NCI-H446 (cell line): ENCODE data around the gene ZNF492.
"Not testable (repeated sequence)": the region's sequence is repeated elsewhere in the genome, so short reads cannot be mapped to it uniquely, and the experiment has no call there.

Experiments
- DNase-seq, 2 experiments: peaks; one replicate each; lab custom pipeline; 2025; lab: John Stamatoyannopoulos, UW

Gene ZNF492

DNA sequence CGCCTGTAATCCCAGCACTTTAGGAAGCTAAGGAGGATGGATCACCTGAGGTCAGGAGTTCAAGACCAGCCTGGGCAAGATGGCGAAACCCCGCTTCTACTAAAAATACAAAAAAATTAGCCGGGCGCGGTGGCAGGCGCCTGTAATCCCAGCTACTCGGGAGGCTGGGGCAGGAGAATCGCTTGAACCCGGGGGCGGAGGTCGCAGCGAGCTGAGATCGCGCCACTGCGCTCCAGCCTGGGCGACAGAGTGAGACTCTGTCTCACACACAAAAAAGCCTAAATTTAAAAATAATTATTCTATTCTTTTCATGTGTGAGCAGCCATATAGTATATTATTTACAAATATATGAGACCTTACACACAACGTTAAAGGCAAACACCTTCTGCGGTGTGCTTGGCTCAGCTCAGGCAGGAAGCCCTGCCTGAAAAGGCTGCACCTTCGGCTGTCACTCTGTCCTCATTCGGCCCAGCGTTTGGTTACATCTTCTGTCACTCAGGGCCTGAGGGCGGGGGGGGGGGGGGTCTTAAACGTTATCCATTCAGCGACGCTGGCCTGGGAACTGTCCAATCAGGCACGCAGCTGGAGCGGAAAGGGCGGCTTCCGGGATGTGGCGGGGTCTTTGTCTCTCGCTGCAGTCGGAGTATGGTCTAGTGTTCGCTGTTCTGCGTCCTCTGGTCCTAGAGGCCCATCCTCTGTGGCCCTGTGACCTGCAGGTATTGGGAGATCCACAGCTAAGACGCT lies at the start of gene ZNF492:
TSS of gene ZNF492 (plus strand) at position 619 of the 744 bp plus-strand sequence. CDS start 19,076 bp downstream, outside the sequence.
- DNase-seq = not testable (repeated sequence)

DNA sequence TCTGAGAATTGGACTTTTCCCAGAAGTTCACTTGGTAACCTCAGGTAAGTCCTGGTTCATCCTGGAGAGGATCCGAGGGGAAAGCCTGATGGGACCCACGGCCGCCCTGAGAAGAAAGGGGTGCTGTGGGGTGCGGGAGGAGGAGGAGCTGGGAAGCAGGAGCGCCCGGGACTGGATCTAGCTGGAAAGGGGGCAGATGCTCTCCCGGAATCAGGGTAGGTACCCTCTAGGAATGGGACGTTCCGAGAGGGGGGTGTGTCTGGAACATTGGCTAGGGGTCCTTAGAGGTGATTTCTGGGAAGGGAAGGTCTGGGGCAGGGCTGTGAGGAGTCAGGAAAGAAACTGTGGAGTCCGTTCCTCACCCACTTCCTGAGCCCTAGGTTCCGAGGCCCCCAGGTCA lies 38.7 kb upstream of the ZNF492 start:
- no peak for DNase-seq

DNA sequence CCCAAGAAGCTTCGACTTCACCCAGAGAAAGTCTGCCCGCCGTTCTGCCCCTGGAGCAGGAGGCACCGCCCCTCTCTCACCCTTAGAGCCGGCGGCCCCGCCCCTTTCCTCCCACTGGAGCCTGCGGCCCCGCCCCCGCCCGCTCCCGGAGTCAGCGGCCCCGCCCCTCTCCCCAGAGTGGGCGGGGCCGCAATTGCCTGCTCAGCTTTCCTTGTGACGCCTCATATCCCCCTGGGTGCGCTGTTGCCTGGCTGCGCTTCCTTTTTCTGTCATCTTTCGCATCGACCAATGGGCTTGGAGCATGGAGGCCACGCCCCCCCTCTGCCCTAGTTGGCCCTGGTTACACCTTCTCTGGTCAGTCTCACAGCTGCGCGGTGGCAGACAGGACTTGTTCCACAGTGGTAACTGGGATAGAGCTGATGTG lies 38.2 kb upstream of the ZNF492 start:
- no peak for DNase-seq

DNA sequence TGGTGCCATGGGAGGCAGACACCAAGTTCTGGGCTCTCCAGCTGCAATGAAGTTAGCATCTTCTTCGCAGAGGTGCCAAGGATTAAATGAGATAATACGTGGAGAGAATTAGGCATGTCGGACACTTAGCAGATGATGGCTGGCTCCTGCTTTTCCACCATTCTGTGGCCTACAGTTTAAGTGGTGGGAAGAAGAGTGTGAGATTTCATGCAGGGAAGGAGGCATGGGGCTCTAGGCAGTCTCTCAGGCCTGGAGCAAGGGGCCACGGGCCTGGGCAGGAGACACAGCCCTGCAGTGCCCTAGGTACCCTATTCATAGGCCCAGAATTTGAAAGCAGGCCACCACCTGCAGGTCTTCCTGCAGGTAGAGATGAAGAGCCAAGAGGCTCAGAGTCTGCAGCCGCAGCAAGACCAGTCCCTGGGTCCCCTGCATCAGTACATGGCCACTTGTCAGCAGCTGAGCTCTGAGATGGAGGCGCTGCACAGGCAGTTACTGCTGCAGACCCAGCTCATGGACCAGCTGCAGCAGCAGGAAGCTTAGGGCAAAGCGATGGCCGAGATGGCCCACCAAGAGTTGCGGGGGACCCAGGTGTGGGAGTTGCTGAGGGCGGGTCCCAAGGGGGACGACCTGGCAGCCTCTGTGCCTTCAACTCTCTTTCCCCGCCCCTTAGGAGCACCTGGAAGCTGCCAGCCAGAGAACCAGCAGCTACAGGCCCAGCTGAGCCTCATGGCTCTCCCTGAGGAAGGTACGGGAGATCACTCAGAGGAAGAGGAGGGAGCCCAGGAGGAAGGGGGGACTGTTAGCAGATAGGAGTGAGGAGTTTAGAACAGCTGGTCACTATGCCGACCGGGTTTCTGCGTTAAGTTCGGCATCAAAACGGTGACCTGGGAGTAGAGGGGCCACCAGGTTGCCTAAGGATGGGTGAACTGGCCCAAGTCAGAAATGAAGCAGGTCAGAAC lies 33.2 kb upstream of the ZNF492 start:
- DNase-seq = no peak

DNA sequence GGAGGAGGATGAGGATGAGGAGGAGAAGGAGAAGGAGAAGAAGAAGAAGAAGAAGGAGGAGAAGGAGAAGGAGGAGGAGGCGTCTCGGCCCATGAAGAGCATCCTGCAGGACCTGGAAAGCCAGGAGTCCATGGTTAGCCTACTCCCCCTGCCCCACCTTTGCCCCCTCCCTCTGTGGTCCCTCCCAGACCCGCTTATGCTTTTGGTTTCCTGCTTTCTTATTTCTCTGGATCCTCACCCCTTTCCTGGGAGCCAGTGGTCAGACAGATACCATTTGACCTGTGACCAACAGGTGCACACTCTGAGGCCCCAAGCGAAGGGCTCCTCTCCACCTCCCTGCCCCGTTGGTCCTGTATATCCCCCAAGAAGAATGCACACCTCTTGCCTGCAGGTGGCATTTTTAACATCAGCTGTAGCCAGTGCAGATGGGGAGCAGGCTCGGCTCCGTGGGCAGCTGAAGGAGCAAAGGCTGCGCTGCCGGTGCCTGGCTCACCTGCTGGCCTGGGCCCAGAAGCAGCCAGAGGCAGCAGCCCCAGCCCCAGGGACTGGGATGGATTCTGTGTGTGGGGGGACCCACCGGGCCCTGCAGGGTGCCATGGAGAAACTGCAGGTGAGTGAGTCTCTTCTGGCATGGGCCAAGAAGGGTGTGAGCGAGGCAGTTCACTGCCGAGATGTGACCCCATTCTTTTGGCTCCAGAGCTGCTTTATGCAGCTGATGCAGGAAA lies 32.1 kb upstream of the ZNF492 start:
- DNase-seq = no peak

DNA sequence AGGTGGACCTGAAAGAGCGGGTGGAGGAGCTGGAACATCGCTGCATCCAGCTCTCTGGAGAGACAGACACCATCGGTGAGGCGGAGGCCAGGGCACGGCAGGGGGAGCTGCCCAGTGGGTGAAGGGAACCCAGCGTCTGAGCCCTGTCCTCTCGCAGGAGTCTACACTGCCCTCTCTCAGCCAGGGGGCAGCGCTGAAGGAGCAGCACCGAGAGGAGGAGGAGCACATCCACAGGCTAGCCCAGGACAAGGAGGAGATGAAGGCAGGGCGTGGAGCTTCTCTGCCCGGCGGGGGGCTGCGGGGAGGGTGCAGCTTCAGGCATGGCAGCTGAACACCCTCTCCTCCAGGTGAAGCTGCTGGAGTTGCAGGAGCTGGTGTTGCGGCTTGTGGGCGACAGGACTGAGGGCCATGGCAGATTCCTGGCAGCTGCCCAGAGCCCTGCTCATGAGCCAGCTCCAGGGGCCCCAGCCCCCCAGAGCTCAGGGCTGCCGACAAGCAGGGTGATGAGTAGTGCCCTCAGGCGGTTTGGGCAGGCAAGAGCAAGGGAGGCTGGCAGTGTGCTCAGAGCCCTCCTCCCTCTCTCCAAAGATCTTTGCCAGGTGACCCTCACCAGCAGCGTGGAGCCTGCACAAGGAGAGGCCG lies 31.4 kb upstream of the ZNF492 start:
- no peak for DNase-seq

DNA sequence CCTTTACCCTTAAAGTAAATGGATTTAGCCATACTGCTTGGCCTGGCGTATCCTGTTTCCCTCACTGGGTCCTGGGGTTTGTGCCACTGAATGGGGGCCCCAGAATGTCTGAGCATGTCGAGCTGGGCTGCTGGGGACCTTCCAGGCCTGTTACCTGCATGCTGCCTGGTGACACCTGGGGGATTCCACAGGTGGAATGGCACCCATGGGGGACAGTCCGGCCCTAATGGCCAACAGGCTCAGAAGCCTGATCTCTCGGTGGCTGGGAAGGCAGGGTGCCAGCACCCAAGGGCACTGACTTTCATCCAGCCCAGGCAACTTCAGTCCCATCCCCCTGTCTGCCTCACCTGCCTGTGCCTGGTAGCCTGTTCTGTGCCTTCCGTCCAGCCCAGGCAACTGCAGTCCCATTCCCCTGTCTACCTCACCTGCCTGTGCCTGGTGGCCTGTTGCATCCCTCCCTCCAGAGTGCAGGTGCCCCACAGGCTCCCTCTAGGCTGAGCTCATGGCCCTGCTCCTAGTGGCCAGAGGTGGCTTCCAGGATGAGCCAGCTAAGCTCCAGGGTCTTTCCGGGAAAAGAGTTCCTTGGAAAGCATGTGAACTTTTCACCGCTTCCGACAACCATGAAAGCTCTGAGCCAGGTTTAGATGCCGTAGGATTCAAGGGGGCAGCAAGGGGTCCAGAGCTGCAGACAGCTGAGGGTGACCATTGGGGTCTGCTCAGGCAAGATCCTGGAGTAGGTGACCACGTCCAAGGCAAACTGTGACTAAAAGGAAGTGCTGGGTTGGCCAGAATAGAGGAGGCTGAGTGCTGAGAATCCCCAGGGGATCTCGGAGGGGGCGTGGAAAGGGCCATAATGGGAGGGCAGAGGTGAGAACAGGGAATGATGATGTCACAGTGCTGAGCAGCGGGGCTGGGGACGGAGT lies 30.3 kb upstream of the ZNF492 start:
- no peak for DNase-seq

DNA sequence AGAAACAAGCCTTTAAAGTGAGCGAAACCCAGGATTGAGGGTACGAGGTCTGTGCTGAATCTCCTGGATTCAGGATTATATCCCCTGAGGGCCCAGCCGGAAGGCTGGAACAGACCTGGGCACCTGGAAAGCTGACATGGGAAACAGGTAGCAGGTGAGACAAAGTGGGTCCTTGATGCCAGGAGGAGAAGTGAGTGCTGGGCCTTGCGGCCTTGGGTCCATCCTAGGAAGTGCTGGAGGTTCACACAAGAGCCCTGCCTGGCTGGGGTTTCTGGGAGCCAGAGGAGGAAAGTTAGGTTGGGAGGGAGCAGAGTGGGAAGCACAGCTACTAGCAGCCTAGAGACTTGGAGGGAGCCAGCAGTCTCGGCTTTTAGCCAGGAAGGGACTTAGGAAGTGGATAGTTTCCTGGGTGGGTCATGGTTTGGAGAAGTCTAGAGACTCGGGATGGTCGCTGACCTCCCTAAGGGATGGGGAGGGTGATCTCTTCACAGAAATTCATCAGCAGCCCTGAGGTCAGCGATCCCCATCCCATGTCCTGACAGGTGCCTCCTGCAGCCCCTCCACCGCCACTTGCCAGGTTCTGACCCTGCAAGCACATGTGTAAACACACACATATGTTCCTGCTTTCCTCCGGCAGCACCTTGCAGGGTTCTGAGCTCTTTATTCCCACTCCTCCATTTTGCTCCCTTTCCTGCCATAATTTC lies 29.4 kb upstream of the ZNF492 start:
- no peak for DNase-seq

DNA sequence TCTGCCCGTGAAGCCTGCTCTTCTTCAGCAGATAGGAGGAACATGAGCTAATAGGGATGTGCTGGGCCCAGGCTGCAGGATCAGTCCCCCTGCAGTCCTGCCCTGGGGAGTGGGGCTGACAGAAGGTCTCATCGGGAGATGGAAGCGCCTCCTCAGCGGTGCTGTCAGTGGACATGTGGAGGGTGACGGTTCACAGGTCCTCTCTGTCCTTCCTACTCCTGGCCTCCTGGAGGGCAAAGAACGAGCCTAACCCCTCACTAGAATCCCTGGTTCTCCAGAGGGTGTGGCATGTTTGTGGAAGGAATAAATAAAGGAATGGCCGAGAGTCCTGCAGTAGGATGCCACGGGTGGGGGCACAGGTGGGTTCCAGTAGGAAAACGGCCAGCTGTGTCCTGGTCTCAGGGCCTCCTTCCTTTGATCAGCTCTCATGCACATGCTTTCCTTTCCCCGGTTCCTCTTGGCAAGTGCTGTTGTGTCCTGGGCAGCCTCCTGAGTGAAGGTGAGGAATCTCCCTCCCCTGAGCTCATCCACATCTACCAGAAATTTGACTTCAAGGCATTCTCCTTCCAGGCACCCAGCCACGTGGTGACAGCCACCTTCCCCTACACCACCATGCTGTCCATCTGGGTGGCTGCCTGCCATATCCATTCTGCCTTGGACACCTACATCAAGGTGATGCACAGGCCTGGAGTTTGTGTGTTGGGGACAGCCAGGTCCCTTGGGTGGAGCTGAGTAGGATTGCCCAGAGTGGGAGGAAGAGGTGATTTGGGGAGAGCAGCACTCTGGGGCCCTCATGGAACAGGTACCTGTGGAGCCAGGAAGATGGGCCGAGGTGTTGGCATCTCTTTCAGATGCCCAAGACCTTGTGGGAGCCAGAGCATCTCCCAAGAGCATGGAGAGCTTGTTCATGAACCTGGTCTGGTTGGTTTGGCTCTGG lies 28.6 kb upstream of the ZNF492 start:
- DNase-seq = no peak

DNA sequence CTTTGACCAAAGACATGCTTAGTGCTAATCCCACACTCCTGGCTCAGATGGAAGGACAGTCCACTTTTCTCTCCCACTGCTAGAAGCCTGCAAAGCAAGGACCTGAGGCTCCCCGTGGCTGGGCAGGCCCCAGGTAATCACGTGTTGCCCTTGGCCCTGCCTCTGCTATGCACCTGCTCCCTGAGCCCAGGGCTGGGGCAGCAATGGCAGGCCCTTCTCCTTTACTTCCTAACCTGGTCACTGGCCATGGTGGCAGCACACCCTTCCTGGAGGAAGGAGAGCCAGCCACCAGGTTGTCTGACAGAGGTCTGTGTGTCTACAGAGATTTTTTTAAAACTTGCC lies 27.9 kb upstream of the ZNF492 start:
- no peak for DNase-seq

DNA sequence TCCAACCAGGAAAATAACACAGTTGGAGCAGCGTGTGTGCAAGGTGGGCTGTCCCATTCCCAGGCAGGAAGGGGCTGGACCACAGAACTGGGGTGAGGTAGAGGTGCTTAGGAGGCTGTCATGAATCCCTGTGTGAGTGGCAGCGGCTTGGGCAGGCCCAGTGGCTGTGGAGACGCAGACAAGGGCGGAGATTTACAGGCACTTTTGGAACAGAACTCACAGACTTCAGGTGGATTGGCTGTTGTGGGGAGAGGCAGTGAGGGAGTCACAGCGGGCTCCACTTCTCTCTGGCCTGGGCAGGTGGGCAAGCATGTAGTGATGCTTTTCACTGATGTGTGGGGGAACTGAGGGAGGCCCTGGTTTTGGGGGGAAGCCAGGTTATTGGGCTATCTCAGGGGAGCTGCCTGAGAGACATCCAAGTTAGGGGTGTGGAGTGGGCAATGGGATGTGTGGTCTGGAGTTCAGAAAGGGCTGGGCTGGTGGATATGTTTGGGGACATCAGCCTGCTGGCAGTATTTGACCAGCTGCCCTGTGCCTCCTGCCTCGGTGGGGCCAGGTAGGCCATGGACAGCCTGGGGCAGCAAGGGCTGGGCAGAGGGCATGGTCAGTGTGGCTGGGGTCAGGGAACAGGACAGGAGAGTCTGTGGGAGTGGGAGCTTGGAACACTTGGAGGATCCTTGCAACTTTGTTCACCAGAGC lies 27.0 kb upstream of the ZNF492 start:
- DNase-seq = no peak

DNA sequence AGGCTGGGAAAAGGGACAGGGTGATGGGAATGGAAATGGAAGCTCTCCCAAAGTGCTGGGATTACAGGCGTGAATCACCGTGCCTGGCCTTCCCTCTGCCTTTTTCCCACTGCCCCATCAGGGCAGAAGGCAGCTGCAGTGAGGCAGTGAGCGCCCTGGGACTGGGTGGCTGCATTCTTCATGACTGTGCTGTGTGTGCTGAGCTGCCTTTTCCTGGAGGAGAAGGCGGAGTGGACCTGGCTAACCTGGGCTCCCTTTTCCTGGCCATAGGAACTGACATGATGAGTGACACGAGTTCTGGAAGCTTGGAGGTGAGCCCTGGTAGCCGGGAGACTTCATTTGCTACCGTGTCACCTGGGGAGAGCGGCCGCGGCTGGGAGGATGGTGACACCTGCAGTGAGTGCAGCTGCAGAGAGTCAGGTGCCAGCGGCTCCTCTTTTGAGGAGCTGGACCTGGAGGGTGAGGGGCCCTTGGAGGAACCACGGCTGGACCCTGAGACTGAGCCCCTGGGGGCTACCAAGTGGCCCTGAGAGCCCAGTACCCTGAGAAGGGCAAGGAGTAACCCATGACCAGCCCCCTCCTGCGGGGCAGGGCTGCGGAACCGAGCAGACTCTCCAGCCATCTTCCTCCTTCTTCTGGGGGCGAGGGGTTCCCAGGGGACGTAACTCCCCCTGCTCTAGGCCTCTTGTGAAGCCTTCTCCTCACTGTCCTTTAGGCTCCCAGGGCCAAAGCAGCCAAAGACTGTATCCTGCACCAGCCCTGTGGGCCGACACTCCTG lies 26.3 kb upstream of the ZNF492 start:
- no peak for DNase-seq

DNA sequence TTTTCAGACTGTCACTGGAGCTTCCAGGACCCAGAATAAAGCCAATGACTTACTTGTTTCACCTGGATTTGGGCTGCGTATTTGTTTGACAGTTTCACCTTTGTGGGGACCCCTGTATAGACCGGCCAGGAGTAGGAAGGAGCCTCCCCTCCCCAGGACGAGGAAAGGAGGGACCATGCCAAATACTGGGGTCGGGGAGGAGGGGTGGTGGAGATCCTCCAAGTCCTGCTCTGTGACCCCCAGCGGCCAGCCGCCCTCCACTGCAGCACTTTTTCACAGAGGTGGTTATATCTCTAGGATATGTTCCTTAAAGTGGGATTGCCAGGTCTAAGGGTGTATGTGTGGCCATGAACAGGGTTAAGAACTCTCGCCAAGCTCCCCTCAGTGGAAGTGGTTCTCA lies 25.7 kb upstream of the ZNF492 start:
- no peak for DNase-seq

DNA sequence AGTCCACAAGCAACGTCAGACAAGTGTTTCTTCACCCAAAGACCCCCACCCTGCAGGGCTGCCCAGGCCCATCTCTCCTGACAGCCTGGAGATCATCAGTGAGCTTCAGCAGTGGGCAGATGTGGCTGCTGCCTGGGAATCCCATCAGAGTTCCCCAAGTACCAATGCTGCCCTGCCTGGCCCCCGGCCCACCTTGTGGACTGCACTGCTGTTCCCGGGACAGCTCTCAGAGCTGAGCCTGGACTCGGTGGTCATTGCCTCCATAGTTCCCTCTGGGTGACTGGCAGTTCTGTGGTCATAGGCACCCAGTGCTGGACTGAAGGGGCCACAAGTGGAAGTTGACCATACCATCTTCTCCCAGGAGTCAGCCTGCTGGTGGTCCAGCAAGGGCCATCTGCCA lies 24.5 kb upstream of the ZNF492 start:
- no peak for DNase-seq

DNA sequence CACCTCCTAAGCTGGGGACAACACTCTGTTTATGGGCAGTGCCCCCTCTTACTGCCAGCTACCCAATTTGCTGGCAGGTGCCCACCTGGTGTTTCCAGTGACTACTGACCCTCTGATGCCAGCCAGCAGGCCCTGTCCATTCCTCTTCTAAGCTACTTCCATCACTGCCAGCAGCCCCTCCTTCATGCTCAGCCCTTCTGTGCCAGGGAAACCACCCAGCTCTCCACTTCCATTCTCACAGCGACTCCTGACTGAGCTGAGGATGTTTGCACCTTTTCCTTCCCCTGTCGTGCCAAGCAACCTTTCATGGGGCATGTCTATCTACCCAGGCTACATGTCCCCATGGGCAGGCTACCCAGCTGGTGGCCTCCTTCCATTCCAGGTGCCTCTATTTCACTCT lies 24.0 kb upstream of the ZNF492 start:
- DNase-seq = no peak

DNA sequence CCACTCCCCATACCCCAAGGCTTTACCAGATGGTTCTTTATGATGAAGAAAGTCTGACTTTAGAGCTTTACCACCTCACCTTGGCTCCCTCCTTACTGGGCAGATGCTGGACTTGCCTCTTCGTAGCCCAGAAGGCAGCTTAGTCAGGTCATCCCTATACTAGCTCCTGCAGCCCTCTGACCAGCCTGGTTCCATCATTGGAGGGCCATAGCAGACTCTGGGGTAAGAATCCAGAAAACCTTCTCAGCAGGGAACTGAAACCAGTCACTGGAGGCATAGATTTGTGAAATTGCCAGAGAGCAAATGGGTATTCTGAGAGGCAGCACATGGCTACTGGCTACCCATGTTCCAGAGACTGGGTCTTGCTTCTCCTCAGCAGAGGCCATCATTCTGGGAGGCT lies 21.8 kb upstream of the ZNF492 start:
- no peak for DNase-seq

DNA sequence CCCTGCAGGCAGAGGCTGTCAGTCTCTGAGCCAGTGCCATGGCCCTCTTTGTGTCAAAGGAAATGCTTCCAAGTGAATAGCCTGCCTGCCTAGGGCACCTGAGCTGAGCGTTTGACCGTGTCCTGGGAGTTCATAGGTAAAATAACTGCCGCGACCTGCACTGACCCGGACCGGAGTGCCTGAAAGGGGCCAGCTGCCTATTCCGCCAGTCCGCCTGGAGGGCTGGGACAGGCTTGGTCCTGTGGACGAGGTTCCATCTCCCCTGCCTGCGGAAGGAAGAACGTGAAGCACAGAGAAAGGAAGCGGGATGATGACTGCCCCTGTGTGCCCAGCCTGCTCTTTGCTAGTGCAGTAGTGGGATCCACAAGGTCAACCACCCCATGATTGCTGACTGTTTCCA lies 17.5 kb upstream of the ZNF492 start:
- no peak for DNase-seq

DNA sequence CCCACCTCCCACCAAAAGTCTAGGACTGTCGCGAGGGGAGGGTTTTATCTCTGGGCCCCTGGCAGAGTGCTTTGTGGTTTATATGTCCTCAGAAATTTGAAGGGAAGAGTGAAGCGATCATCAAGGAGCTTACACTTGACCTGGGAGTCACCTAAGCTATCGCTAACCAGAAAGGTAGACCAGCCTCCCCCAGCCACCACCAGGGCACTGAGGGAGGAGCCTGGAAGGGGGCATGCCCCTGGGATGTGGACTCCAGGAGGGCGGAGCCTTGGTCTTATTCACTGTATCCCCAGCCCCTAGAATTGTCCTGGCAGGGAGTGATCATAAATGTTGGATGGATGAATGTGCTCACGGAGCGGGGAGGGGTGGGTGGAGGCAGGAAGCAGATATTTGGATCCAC lies 16.9 kb upstream of the ZNF492 start:
- not testable (repeated sequence) for DNase-seq
